HTR-8/SVneo (cell line): ENCODE results near the gene STK24.

Experiments used
- DNase-seq: peaks from one replicate; pipeline ENCODE4 v3.0.0; 2011; ENCODE audit warnings: low spot score, mixed read lengths; ENCODE audit not compliant: insufficient read length
- FAIRE-seq: peaks from 2 replicates; lab custom pipeline; 2011; peaks lifted over from hg19 to GRCh38; lab: Jason Lieb, UNC

Gene STK24

GRCh38 chr13:98398581-98398980, 178.3 kb downstream of the STK24 start:
- DNase-seq (no peak), FAIRE-seq (no peak)

DNA sequence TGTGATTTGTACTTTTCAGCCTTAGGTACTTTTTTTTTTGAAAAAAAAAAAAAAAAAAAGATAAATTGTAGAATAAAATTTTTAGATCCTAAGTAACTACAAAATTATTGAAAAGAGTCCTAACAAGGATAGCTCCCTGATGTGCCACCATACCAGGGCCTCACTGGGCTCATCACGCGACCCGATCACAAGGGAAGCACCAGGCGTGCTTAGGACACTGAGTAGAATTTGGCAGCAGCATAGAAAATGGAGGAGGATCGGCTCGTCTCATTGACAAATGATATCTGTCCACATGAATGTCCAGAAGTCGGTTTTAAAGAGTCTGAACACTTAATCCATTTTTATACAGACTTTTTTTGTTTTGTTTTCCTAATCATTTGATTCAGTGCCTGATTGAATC, 179.0 kb downstream of the STK24 start:
- FAIRE-seq (no peak), DNase-seq (no peak)

GRCh38 chr13:98397221-98397620, 179.7 kb downstream of the STK24 start:
- FAIRE-seq (no peak), DNase-seq (no peak)

- no peak for FAIRE-seq
- DNase-seq = no peak
Observed at GRCh38 chr13:98396071-98396710, 180.7 kb downstream of the STK24 start.
